Hepatocyte (in vitro differentiated cells): ENCODE data around the gene NPC1. TPM values are rescaled to one million over a fixed set of nuclear protein-coding genes. Genes with fewer than 3 reads are reported as not detected.
A peak's percentile ranks its signal among the peaks of the same experiment; 100 is the strongest.

Source experiments
- DNase-seq: peaks from one replicate; pipeline ENCODE4 v3.0.0-alpha.2; 2016; ENCODE audit warnings: low spot score
- H2AFZ ChIP-seq: fragments of 200-600 bp; sonication (generic); 2 replicates; pipeline ENCODE4 v1.6.0; 2016; ENCODE audit warnings: antibody characterized with exemption, mild to moderate bottlenecking
- H3K27ac ChIP-seq: fragments of 200-600 bp; sonication (generic); 2 replicates; pipeline ENCODE4 v1.5.1; 2016; ENCODE audit warnings: mild to moderate bottlenecking
- H3K27me3 ChIP-seq: fragments of 200-600 bp; sonication (generic); 2 replicates; pipeline ENCODE4 v1.6.1; 2016
- H3K36me3 ChIP-seq: fragments of 200-600 bp; sonication (generic); replicated peaks from 2 replicates; pipeline ENCODE4 v1.5.1; 2016; ENCODE audit warnings: low read depth; ENCODE audit not compliant: insufficient read depth
- H3K4me1 ChIP-seq: fragments of 200-600 bp; sonication (generic); 2 replicates; pipeline ENCODE4 v1.5.1; 2016; ENCODE audit warnings: mild to moderate bottlenecking, moderate library complexity; ENCODE audit not compliant: insufficient read depth
- H3K4me2 ChIP-seq: fragments of 200-600 bp; sonication (generic); 2 replicates; pipeline ENCODE4 v1.6.0; 2016
- H3K4me3 ChIP-seq: fragments of 200-600 bp; sonication (generic); 2 replicates; pipeline ENCODE4 v1.5.1; 2016; ENCODE audit warnings: mild to moderate bottlenecking
- H3K79me2 ChIP-seq: fragments of 200-600 bp; sonication (generic); 2 replicates; pipeline ENCODE4 v1.6.0; 2017; ENCODE audit warnings: mild to moderate bottlenecking
- H3K9me2 ChIP-seq: fragments of 200-600 bp; sonication (generic); replicated peaks from 2 replicates; pipeline ENCODE4 v1.6.0; 2017; ENCODE audit warnings: mild to moderate bottlenecking; ENCODE audit not compliant: insufficient read depth
- H3K9me3 ChIP-seq: fragments of 200-600 bp; sonication (generic); 2 replicates; pipeline ENCODE4 v1.5.1; 2016; ENCODE audit warnings: low read depth, mild to moderate bottlenecking
- H4K20me1 ChIP-seq: fragments of 200-600 bp; sonication (generic); 2 replicates; pipeline ENCODE4 v1.6.0; 2016; ENCODE audit warnings: mild to moderate bottlenecking; ENCODE audit not compliant: insufficient read depth, poor library complexity, severe bottlenecking
- EZH2 ChIP-seq: fragments of 200-600 bp; sonication (generic); IDR thresholded peaks from 2 replicates; pipeline ENCODE4 v1.6.1; 2016; ENCODE audit warnings: antibody characterized with exemption, mild to moderate bottlenecking, borderline replicate concordance
- EZH2phosphoT487 ChIP-seq: fragments of 200-600 bp; sonication (generic); IDR thresholded peaks from one replicate; pipeline ENCODE4 v1.6.1; 2018; ENCODE audit warnings: antibody characterized with exemption, mild to moderate bottlenecking, low read depth, moderate library complexity; ENCODE audit not compliant: unreplicated experiment, severe bottlenecking
- whole genome bisulfite sequencing: methylation state at CpG from one replicate; pipeline ENCODE4 v1.1.6; 2016; ENCODE audit warnings: low lambda C conversion rate; ENCODE audit errors: missing lambda C conversion rate; 5-methylcytosine and 5-hydroxymethylcytosine counted together
- polyA plus RNA-seq: library from polyadenylated mRNA; unstranded; fragments of >200 nt; fragmentation: Nextera tagmentation; extraction: Ambion mirVana; gene quantifications from 2 replicates; pipeline ENCODE4 v1.2.1, GENCODE V29; 2016
- total RNA-seq: library from RNA; depleted of rRNA; stranded (reverse); fragments of >200 nt; gene quantifications from 2 replicates; pipeline ENCODE4 v1.2.3, GENCODE V29; 2014
- TF ChIP-seq, protein P1 (sequence below): fragments of 200-600 bp; sonication (generic); IDR thresholded peaks from 2 replicates; pipeline ENCODE4 v1.5.1; 2016; ENCODE audit warnings: antibody characterized with exemption, mild to moderate bottlenecking; ENCODE audit not compliant: poor library complexity

Gene NPC1
- total and polyA plus RNA-seq, 2 experiments from 2014 or later = 54.0 to 77.2 TPM

DNA sequence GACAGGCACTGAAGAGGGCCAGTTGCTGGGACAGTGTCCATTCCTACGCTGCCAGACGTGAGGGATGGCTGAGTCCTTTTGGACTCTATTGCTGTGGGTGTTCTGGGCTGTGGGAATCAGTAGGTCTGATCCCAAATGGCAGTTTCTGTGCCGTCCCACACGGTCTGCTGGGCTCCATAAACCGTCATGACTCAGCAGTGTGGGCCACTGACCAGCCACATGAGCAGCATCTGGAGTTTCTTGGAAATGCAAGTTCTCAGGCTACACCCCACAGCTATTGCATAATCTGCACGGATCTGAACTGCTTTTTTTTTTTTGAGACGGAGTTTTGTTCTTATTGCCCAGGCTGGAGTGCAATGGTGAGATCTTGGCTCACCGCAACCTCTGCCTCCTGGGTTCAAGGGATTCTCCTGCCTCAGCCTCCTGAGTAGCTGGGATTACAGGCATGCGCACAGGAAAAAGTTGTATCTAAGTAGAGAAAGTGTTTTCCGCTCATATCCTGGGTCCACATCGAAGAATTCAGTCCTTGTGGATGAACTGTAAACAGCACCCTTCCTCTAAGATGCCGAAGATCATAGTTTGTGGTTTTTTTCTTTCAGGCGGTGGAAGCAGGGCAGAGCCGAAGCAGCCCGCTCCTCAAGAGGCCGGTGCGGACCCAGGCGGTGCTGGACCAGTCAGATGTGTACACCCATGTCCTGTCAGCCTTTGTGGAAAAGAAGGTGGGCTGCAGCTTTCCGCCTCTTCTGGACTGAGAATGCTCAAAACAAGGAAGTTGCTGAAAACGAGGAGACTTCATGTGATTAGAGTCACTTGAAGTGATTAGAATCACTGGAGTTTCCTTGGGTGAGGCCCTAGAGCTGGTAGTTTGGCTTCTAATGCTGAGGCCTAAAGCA, 57.5 kb downstream of the NPC1 start:
- Histone ChIP-seq H3K79me2 (no peaks in the 10 kb centered on the region), H3K4me3 (no peak overlapping the region), H3K9me3 (no peaks in the 10 kb centered on the region), H4K20me1 (no peaks in the 10 kb centered on the region), H2AFZ (no peak overlapping the region), H3K27ac (peak overlapping the region; percentile 73), H3K27me3 (no peaks in the 10 kb centered on the region), H3K9me2 (no peaks in the 10 kb centered on the region), H3K4me2 (no peak overlapping the region), H3K4me1 (no peaks in the 10 kb centered on the region), H3K36me3 (no peaks in the 10 kb centered on the region)
- no peak for DNase-seq
- TF ChIP-seq EZH2 (no peak), EZH2phosphoT487 (no peak)
- TF ChIP-seq, protein P1, sequence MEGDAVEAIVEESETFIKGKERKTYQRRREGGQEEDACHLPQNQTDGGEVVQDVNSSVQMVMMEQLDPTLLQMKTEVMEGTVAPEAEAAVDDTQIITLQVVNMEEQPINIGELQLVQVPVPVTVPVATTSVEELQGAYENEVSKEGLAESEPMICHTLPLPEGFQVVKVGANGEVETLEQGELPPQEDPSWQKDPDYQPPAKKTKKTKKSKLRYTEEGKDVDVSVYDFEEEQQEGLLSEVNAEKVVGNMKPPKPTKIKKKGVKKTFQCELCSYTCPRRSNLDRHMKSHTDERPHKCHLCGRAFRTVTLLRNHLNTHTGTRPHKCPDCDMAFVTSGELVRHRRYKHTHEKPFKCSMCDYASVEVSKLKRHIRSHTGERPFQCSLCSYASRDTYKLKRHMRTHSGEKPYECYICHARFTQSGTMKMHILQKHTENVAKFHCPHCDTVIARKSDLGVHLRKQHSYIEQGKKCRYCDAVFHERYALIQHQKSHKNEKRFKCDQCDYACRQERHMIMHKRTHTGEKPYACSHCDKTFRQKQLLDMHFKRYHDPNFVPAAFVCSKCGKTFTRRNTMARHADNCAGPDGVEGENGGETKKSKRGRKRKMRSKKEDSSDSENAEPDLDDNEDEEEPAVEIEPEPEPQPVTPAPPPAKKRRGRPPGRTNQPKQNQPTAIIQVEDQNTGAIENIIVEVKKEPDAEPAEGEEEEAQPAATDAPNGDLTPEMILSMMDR = no peak
- WGBS = 86% methylated on average over 20 of the region's 20 CpGs

- no peaks in the 10 kb centered on the region for H3K9me2 ChIP-seq
- DNase-seq = no peak
- H3K27ac ChIP-seq = no peak overlapping the region
- H3K9me3 ChIP-seq = no peaks in the 10 kb centered on the region
- no peak for TF ChIP-seq EZH2
- no peak for TF ChIP-seq EZH2phosphoT487
- TF ChIP-seq, protein P1 = no peak
- H3K36me3 ChIP-seq = no peaks in the 10 kb centered on the region
- no peak overlapping the region for H2AFZ ChIP-seq
- no peaks in the 10 kb centered on the region for H3K79me2 ChIP-seq
- H3K27me3 ChIP-seq = no peaks in the 10 kb centered on the region
- 78% methylated on average over 5 of the region's 5 CpGs for WGBS
- no peaks in the 10 kb centered on the region for H3K4me1 ChIP-seq
- no peak overlapping the region for H3K4me3 ChIP-seq
- no peak overlapping the region for H3K4me2 ChIP-seq
- H4K20me1 ChIP-seq = no peaks in the 10 kb centered on the region
These were observed 59.7 kb downstream of the NPC1 start for GRCh38 chr18:23526501-23527063.

GRCh38 chr18:23524213-23524707, 62.0 kb downstream of the NPC1 start:
- H3K4me2 ChIP-seq = no peak overlapping the region
- no peak overlapping the region for H3K27ac ChIP-seq
- H3K79me2 ChIP-seq = no peaks in the 10 kb centered on the region
- H3K9me2 ChIP-seq = no peaks in the 10 kb centered on the region
- DNase-seq = no peak
- WGBS = 98% methylated on average over 14 of the region's 14 CpGs
- H2AFZ ChIP-seq = no peak overlapping the region
- no peaks in the 10 kb centered on the region for H3K9me3 ChIP-seq
- no peak for TF ChIP-seq EZH2
- no peak for TF ChIP-seq EZH2phosphoT487
- TF ChIP-seq, protein P1 = no peak
- H4K20me1 ChIP-seq = no peaks in the 10 kb centered on the region
- H3K27me3 ChIP-seq = no peaks in the 10 kb centered on the region
- H3K36me3 ChIP-seq = no peaks in the 10 kb centered on the region
- H3K4me3 ChIP-seq = no peak overlapping the region
- H3K4me1 ChIP-seq = no peaks in the 10 kb centered on the region
